ENCODE results near the gene MRPL55. TPM values are rescaled to one million over a fixed set of nuclear protein-coding genes. Genes with fewer than 3 reads are reported as not detected.

The MRPL55 gene
- total RNA-seq, 2 donors from 2014 or later = 31.9 to 32.9 TPM

DNA sequence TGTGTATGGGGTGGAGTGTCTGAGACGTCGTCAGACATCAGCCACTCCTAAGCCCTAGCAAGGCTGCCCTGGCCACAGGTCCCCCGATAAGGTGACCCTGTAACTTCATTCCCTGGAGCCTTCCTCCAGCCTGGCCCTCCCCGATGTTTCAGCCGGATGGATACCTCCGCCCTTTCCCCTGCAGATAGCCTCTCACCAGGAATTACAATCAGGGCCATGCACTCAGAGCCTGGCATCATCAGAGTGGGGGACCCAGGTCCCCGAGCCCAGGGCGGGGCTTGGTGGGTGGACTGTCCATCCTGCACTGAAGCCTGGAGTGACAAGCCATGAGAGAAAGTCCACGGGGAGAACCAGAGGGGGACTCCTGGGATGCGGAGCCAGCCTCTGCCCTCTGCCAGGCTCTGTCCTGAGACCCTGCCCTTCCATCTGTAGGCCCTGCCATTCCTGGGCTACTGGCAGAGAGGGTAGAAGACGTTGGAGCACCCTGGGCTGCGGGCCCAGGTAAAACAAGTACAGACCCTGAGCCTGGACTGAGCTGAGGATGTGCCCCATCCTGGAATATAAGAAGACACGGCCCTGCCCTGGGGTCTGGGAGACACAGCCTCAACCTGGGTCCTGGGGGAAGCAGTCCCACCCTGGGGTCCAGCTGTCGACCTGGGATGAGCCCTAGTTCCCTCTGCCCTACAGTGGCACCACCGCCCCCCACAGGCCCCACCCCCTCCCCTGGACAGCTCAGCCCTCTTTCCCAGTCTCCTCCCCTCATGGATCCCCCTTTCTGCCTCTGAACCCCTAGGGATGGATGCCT, 43.4 kb downstream of the MRPL55 start:
- intact Hi-C loops (cut with DNase I, micrococcal nuclease) = no loop called here
- ATAC-seq (no peak), DNase-seq (no peak)

DNA sequence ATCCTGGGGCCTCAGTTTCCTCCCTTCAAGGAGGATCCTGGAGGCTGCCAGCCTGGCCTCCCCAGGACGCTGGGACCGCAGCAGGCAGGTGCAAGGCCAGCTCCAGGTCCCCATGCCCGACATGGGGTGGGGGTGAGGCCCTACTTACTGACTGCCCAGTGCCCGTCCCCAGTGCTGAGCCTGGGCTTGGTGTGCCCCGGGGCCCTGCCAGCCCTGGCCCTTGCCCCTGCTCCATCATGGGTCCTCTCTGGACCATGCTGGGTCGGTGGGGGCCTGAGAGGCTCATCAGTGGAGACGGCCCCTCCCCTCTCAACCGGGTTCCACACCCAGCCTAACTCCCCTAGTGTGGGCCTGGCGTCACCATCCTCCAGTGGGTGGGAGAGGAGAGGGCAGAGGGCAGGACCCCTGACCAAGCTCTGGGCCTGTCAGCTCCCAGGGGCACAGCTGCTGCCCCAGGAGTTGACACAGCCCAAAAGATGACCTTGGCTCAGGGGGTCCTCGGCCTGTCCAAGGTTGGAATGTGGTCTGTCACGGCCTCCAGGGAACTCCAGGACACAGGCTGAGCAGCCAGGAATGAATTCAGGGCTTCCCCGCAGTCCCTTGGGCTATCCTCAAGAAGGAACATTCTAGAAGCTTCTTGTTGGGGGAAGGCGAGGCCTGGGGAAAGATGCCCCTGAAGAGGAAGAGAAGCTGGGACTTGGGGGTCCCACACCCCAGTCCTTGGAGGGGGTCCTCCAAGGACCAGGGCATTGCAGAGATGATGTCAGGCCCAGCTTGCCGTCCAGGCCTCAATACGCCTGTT, 44.2 kb downstream of the MRPL55 start:
- DNase-seq (no peak), ATAC-seq (no peak)
- intact Hi-C loops (cut with DNase I, micrococcal nuclease) = no loop called here

DNA sequence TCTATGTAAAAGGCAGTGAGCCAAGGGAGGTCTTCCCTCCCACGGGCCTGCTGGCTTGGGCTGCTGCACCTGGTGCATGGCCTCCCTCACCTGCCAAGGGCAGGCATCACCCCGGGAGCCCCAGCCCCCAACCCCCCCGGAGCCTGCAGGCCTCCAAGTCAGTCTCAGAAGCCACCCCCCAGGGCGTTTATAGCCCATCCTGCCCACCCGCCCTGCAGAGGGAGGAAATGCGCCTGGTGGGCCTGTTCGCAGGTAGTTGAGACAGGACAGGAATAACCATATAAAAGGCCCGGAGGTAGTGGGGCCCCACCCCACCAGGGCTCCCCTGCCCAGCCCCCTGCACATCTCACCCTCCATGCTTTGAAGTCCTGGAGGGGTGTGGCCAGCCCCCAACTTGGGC, 44.8 kb downstream of the MRPL55 start:
- DNase-seq = no peak
- intact Hi-C loops (cut with DNase I, micrococcal nuclease) = no loop called here
- no peak for ATAC-seq

DNA sequence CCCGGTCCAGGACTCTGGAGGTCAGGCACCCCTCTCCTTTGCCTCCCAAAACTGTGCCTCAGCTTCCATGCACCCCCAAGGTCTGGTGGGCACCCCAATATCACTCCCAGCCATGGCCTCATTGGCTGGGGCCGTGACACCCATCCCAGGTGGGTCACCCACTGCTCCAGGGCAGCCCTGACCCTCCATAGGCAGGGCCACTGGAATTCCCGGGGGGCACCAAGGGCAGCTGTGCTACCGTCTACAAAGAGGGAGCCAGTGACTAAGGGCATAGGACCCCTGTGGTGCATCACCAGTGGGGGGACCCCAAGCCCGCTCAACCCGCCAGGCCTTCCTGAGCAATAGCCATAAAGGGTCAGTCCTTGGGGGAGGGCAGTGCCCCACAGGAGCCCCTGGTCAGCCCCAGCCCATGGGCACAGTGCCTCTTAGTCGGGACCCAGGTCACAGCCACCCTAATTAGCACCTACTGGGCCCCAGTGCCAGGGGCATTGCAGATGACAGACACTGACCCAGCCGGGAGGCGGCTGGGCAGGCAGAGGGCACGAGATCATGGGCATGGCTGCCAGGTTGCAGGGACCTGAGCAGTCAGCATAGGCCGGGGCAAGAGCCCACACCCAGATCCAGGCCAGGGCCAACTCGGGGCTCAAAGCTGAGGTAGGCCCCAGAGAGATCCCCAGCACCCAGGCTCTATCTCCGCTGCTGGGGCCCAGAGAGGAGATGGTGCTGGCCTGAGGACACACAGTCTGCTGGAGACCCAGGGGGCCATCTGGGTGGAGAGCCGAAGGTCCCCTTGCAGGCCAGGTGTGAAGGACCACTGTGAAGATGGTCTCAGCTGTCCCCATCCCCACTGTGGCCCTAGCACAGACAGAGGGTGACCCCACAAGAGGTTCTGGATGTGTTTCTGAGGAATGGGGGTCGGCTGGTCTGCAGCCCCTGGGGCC, 45.6 kb downstream of the MRPL55 start:
- intact Hi-C loops (cut with DNase I, micrococcal nuclease) = no loop called here
- DNase-seq (no peak), ATAC-seq (no peak)

DNA sequence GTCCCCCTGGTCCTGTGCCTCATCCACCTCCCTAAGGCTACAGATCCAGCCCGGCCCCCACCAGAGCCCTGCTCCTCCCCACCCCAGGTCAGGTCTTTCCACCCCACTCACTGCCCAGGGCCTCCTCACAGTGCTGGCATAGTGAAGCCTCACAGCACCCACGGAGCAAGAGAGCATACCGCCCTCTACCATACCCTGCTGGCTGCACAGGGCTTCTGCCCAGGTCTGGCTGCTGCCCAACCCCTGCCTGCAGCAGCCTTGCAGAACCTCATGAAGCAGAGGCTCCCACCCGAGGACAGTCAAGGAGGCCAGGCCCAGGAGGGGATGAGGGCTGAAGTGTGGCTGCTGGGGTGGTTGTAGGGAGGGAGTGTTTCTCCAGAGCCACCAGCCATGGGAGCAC, 46.3 kb downstream of the MRPL55 start:
- DNase-seq (no peak), ATAC-seq (no peak)
- intact Hi-C loops (cut with DNase I, micrococcal nuclease) = no loop called here

DNA sequence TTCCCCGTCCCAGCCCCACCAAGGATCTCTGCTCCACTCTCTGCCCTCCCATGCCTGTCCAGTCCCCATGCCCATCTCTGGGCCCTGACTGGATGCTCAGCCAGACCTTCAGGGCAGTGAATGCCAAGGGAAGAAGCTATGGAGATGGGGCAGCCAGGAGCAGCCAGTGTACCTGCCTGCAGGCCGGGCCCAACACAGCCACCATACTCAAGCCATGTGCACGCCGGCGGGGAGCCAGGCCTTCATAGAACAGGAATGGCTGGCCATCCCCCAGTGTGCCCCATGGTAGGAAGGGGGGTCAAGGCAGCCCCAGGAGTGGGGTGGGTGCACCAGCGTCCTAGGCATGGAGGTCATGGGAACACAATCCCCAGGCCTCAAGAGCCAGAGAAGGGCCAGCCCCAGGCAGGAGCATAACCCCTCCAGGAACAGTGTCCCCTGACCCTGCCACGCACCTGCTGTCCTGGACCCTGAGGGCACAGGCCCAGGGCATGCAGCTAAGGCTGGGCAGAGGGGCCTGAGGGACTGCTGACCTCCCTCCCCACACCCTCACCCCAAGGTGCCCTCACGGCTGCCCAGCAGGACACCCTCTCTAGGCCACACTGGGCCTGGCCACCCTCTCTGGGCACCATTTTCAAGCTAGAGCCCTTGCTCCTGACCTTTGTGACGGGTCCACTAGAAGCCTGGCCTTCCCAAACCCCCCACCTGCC, 46.9 kb downstream of the MRPL55 start:
- no peak for ATAC-seq
- no peak for DNase-seq
- intact Hi-C loops (cut with DNase I, micrococcal nuclease) = no loop called here

DNA sequence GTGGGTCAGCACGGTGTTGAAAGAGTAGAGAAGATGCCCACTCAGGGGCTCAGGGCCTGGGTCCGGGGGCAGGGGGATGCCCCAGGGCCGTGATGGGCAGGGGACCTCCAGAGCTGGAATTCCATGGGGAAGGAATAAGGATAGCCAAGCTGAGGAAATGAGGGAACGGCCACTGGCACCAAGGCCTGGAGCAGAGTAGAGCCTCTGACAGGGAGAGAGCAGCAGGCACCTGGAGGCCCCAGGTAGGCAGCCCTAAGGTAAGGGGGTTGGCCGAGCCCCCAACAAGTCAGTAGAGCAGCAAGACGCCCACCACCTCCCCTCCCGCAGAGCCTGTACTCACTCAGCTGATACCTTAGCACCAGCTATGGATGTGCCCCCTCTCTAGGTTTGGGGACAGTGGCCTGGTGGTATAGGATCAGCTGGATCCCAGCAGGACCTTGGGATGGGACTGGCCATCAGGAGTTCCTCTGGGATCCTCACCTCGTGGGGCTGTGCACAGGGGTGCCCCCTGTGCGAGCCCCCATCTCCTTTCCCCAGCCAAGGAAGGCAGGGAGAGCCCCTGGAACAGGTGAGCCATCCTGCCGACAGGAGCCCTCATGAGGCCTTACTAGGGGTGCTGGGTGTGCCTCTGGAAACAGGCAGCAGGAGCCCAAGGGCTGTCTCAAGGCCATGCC, 47.6 kb downstream of the MRPL55 start:
- DNase-seq (no peak), ATAC-seq (no peak)
- intact Hi-C loops (cut with DNase I, micrococcal nuclease) = no loop called here

DNA sequence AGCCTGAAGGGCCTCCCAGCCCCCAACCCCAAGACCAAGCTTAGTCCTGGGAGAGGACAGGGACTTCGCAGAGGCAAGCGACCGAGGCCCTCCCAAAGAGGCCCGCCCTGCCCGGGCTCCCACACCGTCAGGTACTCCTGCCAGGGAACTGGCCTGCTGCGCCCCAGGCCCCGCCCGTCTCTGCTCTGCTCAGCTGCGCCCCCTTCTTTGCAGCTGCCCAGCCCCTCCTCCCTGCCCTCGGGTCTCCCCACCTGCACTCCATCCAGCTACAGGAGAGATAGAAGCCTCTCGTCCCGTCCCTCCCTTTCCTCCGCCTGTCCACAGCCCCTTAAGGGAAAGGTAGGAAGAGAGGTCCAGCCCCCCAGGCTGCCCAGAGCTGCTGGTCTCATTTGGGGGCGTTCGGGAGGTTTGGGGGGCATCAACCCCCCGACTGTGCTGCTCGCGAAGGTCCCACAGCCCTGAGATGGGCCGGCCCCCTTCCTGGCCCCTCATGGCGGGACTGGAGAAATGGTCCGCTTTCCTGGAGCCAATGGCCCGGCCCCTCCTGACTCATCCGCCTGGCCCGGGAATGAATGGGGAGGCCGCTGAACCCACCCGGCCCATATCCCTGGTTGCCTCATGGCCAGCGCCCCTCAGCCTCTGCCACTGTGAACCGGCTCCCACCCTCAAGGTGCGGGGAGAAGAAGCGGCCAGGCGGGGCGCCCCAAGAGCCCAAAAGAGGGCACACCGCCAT, 48.5 kb downstream of the MRPL55 start:
- peak; percentile 39 for ATAC-seq

DNA sequence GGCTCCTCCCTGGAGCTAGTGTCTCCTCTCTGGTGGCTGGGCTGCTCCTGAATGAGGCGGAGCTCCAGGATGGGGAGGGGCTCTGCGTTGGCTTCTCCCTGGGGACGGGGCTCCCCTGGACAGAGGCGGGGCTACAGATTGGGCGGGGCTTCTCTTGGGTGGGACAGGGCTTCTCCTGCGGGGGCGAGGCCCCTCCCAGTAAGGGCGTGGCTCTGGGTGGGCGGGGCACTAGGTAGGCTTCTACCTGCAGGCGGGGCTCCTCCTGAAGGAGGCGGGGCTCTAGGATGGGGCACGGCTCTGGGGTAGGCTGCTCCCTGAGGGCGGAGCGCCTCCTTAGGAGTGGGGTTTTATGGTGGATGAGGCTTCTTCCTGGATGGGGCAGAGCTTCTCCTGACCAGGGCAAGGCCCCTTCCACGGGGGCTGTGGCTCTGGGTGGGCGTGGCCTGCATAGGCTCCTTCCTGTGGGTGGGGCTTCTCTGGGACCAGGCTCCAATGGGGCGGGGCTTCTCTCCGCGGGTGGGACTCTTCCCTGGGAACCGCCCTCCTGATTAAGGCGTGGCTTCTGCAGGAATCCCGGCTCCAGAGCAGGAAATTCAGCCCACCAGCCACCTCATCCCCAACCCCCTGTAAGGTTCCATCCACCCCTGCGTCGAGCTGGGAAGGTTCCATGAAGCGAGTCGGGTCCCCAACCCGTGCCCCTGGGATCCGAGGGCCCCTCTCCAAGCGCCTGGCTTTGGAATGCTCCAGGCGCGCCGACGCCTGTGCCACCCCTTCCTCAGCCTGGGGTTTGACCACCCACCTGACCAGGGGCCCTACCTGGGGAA, 49.3 kb downstream of the MRPL55 start:
- ATAC-seq = peak; percentile 83
- intact Hi-C loops (cut with DNase I, micrococcal nuclease) = no loop called here
- DNase-seq = peak; percentile 98

More for the DNA sequence above, 48.5 kb downstream of the MRPL55 start:
- peak; percentile 60 to 61 for DNase-seq
- intact Hi-C loops (cut with DNase I, micrococcal nuclease) = no loop called here

DNA sequence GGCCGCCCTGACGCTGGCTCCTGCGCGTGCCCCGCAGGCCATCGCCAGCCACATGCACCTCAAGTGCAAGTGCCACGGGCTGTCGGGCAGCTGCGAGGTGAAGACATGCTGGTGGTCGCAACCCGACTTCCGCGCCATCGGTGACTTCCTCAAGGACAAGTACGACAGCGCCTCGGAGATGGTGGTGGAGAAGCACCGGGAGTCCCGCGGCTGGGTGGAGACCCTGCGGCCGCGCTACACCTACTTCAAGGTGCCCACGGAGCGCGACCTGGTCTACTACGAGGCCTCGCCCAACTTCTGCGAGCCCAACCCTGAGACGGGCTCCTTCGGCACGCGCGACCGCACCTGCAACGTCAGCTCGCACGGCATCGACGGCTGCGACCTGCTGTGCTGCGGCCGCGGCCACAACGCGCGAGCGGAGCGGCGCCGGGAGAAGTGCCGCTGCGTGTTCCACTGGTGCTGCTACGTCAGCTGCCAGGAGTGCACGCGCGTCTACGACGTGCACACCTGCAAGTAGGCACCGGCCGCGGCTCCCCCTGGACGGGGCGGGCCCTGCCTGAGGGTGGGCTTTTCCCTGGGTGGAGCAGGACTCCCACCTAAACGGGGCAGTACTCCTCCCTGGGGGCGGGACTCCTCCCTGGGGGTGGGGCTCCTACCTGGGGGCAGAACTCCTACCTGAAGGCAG, 50.0 kb downstream of the MRPL55 start:
- DNase-seq (no peak), ATAC-seq (peak; percentile 35)
- intact Hi-C loops (cut with DNase I, micrococcal nuclease) = no loop called here

DNA sequence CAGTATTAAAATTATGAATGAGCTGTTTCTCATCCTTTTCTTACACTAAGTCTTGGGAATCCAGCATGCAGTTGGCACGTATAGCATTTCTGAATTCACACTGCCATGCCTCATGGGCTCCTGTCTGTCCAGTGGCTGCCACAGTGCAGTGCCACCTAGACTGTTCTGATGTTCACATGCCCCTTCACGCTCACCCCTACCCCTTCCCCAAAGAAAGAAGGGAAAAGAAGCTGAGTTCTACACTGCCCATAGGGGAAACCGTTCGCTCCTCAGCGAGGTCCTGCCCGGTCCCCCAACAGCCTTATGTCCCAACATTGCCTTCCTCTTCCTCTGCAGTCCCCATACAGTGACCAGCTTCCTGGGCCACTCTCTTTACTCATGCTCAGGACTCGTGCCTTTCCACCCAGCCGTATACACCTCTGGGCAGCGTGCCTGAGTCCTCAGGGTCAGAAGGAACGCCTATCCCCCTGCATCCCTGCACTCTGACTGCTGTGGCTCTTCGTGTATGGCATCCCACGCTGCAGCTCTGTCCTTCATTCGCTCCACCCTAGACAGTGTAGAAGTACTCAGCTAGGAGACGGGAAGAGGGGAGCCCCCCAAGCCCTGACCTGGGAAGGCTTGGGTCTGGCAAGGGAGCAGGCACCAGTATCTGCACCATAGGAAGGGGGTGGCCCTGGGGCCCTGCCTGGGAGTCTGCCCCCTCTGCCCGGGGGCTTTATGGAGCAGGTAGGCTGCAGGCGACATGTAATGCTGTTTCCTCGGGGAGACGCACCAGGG, 50.7 kb downstream of the MRPL55 start:
- intact Hi-C loops (cut with DNase I, micrococcal nuclease) = no loop called here
- ATAC-seq = no peak
- DNase-seq = no peak

Measured in left colon (tissue), 2 donors.